ENCODE data around the gene CNNM1. TPM values are rescaled to one million over a fixed set of nuclear protein-coding genes. Genes with fewer than 3 reads are reported as not detected.

The CNNM1 gene
- total and polyA plus RNA-seq, 2 donors (not counting 3 experiments of a cell fraction or from before 2014, with no cell fraction given), result not detected

- Histone ChIP-seq H3K9me1 (replicated peaks; ENCODE audit: control insufficient read depth, extremely low read depth, insufficient read depth, low read length) (no peaks in the 10 kb centered on the region), H3K9me3 (replicated peaks; ENCODE audit: control insufficient read depth, insufficient read depth, low read length) (no peaks in the 10 kb centered on the region), H3K79me2 (ENCODE audit: control insufficient read depth, insufficient read depth, low read length) (no peaks in the 10 kb centered on the region), H3K27me3 (ENCODE audit: control insufficient read depth in 2 of 2, insufficient read depth in 2 of 2, low read length in 2 of 2) (peaks cover 8 to 14% of the 10 kb centered on the region in 2 experiments), H3K36me3 (ENCODE audit: control insufficient read depth in 2 of 2, extremely low read depth in 1 of 2, insufficient read depth in 2 of 2, low read length in 2 of 2) (no peaks in the 10 kb centered on the region), H3K4me2 (ENCODE audit: insufficient read depth, low read length) (peak overlapping the region; percentile 8), H3K27ac (ENCODE audit: insufficient read depth, low read depth, low read length) (no peak overlapping the region), H2AFZ (ENCODE audit: low read depth, low read length) (no peak overlapping the region), H3K4me3 (replicated peaks in 1 of 3; ENCODE audit: insufficient read depth in 1 of 3, low read depth in 1 of 3, low read length in 3 of 3) (no peak overlapping the region), H3K4me1 (ENCODE audit: control insufficient read depth, extremely low read depth, insufficient read depth, low read length) (peaks cover 18% of the 10 kb centered on the region), H4K20me1 (replicated peaks; ENCODE audit: control insufficient read depth, extremely low read depth, insufficient read depth, low read length) (no peaks in the 10 kb centered on the region), H3K9ac (replicated peaks; ENCODE audit: extremely low read depth, insufficient read depth, low read length) (no peak overlapping the region)
- no TSS peak for BruUV-seq (replicated peaks)
- dilution Hi-C loops (cut with MboI; ENCODE audit: extremely low pct_ligation_motif_present, low sequenced_read_pairs), result no loop called here
- TF ChIP-seq POLR2AphosphoS5 (IDR thresholded peaks at IDR 0.05; ENCODE audit: insufficient read depth, low read depth, low read length) (no peak), GATA2 (IDR thresholded peaks at IDR 0.05; ENCODE audit: insufficient read depth, insufficient read length, low read depth, low read length) (peak; percentile 60), JUN (IDR thresholded peaks at IDR 0.05; ENCODE audit: borderline replicate concordance, insufficient read depth, insufficient read length, low read depth) (no peak), EZH2 (IDR thresholded peaks at IDR 0.05; ENCODE audit: borderline replicate concordance, low read depth, low read length, severe bottlenecking) (no peak)
- intact Hi-C loops (cut with micrococcal nuclease), result no loop called here
- FAIRE-seq, result peak; percentile 57
- POLR2A ChIA-PET, result no interaction called here
- DNase-seq (ENCODE audit: low read depth, low spot score), result no peak
- CTCF ChIA-PET, result interaction anchor here (0.6 to 2.0 kb wide), 4 partner anchors 8 to 128 kb away, joined by 3 to 9 read pairs (median 3); no protein-coding TSS in a partner anchor
Observed at GRCh38 chr10:99374972-99375371, 45.8 kb downstream of the CNNM1 start.

GRCh38 chr10:99375426-99375825, 46.3 kb downstream of the CNNM1 start:
- dilution Hi-C loops (cut with MboI; ENCODE audit: extremely low pct_ligation_motif_present, low sequenced_read_pairs), result no loop called here
- ChIA-PET POLR2A (no interaction called here), CTCF (interaction anchor here (0.6 to 2.0 kb wide), 5 partner anchors 9 to 129 kb away, joined by 3 to 9 read pairs (median 3); no protein-coding TSS in a partner anchor)
- H3K4me3 ChIP-seq (replicated peaks in 1 of 3; ENCODE audit: insufficient read depth in 1 of 3, low read depth in 1 of 3, low read length in 3 of 3), result no peak overlapping the region
- H3K27me3 ChIP-seq (ENCODE audit: control insufficient read depth in 2 of 2, insufficient read depth in 2 of 2, low read length in 2 of 2), result peaks cover 4 to 10% of the 10 kb centered on the region in 2 experiments
- no peak overlapping the region for H2AFZ ChIP-seq (ENCODE audit: low read depth, low read length)
- BruUV-seq (replicated peaks), result no TSS peak
- H3K9ac ChIP-seq (replicated peaks; ENCODE audit: extremely low read depth, insufficient read depth, low read length), result no peak overlapping the region
- H4K20me1 ChIP-seq (replicated peaks; ENCODE audit: control insufficient read depth, extremely low read depth, insufficient read depth, low read length), result no peaks in the 10 kb centered on the region
- H3K9me3 ChIP-seq (replicated peaks; ENCODE audit: control insufficient read depth, insufficient read depth, low read length), result no peaks in the 10 kb centered on the region
- DNase-seq (ENCODE audit: low read depth, low spot score) (peak; percentile 21), FAIRE-seq (no peak)
- no peaks in the 10 kb centered on the region for H3K9me1 ChIP-seq (replicated peaks; ENCODE audit: control insufficient read depth, extremely low read depth, insufficient read depth, low read length)
- H3K27ac ChIP-seq (ENCODE audit: insufficient read depth, low read depth, low read length), result no peak overlapping the region
- TF ChIP-seq EZH2 (IDR thresholded peaks at IDR 0.05; ENCODE audit: borderline replicate concordance, low read depth, low read length, severe bottlenecking) (no peak), FOS (IDR thresholded peaks at IDR 0.05; ENCODE audit: borderline replicate concordance, insufficient read depth, low read length) (peak; percentile 10)
- intact Hi-C loops (cut with micrococcal nuclease), result no loop called here
- no peaks in the 10 kb centered on the region for H3K36me3 ChIP-seq (ENCODE audit: control insufficient read depth in 2 of 2, extremely low read depth in 1 of 2, insufficient read depth in 2 of 2, low read length in 2 of 2)
- peaks cover 18% of the 10 kb centered on the region for H3K4me1 ChIP-seq (ENCODE audit: control insufficient read depth, extremely low read depth, insufficient read depth, low read length)
- H3K4me2 ChIP-seq (ENCODE audit: insufficient read depth, low read length), result no peak overlapping the region
- no peaks in the 10 kb centered on the region for H3K79me2 ChIP-seq (ENCODE audit: control insufficient read depth, insufficient read depth, low read length)

Measured in endothelial cell of umbilical vein (primary cell).